Islet of Langerhans (tissue), 1 donor: Measurements from ENCODE around the gene KRT79.
"Not testable (repeated sequence)": the region's sequence is repeated elsewhere in the genome, so short reads cannot be mapped to it uniquely, and the experiment has no call there.

Experiments used
- FAIRE-seq: peaks from one replicate; lab custom pipeline; 2011; peaks lifted over from hg19 to GRCh38; lab: Jason Lieb, UNC

KRT79 gene

DNA sequence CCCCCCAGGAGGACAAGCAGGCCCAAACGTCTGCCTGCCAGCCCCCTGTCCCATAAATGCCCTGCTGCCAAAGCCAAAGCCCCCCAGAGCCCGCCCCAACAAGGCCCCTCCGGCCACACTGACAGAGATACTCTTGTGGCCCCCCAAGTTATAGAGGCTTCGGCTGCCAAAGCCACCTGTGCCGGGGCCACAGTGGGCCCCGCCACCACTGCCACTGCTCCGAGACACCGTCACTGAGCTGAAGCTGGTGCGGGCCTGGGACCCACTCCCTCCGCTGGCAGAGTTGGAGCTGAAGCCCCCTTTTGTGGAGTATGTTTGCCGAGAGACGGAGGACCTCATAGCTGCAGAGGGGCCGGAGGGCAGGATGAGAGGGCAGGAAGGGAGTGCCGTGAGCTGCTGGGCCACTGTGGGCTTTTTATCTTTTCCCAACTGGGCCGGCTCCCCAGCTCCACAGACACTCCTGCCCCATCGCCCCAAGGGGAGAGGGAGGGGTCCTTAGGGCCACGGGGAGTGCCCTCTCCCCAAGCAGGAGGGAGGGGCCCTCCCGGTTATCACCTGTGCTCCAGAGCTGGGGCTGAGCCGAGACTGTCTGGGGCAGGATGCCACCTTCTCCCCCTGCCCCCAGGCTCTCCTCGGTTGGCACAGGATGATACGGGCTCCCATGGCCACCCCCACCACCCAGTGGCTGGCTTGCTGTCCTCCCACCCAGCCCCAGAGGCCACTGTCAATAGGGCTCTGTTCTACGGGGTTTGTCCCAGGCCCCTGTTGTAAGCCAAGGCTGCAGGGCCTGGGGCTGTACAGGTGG, at the start of gene KRT79:
TSS of gene KRT79 (minus strand) at position 390 of the 805 bp plus-strand sequence. CDS start at position 339, 51 bp downstream.
- FAIRE-seq: no peak

DNA sequence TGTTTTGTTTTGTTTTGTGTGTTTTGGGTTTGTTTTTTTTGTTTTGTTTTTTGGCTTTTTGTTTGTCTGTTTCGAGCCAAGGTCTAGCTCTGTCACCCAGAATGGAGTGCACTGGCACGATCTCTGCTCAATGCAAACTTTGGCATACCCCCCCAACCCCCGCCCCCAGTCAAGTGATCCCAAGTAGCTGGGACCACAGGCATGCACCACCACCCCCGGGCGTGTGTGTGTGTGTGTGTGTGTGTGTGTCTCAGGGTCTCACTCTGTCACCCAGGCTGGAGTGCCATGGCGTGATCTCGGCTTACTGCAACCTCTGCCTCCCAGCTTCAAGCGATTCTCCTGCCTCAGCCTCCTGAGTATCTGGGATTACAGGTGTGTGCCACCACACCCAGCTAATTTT, 46.4 kb upstream of the KRT79 start:
- FAIRE-seq: not testable (repeated sequence)

DNA sequence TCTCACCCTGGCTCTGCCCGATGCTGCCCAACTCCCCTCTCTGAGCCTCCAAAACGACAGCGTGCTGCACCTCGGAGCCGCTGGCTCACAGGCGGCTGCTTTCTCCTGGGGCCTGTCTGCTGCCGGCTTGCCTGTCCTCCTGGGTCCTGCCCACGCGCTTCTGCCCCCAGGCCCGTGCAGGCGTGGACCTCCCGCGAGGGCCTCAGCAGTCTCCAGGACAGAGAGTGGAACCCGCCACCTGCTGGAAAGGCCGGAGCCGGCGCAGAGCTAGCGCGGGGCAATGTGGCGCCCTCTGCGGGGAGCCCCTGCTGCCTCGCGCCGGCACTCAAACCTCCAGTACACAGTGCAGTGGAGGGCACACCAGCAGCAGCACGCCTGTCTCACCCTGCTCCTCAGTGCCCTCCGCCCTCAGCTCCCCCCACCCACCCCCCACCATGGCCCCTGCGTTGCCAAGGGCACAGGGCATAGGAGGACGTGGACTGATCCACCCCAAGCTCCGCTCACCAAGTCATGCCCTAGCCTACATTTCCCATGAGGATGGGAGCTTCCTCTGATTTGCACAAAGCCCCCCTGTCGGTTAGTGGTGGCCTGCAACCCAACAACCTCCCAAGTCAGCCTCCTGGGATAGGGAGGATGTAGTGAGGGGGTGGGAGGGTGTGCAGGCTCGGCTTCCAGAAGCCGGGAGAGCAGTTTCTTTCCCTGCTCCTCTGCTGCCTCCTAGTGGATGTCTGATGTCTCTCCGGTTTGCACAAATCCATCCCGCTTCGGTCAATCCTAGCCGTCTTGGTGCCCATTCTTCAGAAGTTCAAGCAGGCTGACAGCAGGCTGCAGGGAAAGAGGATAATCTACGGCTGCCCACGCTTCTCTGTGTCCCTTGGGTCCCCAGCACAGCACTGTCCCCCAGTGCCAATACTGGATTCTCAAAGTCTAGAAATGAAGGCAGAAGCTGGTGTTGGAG, 45.6 kb upstream of the KRT79 start:
- no peak for FAIRE-seq

DNA sequence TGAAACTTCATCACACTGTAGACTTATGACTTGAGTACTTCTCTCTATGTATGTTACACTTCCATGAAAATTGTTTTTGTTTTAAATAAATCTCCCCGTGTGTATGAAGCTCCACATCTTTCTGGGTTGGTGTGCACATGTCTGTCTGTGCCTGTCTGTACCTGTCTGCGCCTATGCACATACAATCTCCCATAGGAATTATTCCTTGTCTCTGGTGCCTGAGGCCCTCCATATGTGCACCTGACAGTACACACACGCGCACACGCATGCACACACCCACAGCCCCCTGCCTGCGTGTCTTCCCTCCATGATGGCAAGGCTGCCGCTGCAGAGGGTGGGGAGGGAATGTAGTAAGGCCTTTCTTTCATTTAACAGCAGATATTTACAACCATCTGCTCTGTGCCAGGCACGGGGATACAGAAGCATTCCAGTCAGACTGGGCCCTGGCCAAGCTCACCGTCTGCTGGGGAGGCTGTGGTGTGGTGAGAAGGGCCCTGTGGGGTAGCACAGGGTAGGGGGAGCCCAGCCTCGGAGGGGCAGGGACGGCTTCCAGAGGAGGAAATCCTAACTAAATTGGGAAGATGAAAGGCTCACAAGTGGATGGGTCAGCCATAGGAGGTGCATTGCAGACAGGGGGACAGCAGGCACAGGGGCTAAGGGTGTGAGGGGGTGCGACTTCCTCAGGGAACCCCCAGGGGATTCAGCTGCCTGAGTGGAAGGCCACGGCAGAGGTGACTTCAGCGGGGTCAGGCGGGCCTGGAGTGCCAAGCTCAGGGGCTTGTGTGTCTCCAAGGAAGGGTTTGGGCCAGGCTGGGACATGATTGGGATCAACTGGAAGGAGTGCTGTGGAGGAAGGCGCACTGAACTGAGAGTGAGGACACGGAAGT, 44.6 kb upstream of the KRT79 start:
- FAIRE-seq: no peak

DNA sequence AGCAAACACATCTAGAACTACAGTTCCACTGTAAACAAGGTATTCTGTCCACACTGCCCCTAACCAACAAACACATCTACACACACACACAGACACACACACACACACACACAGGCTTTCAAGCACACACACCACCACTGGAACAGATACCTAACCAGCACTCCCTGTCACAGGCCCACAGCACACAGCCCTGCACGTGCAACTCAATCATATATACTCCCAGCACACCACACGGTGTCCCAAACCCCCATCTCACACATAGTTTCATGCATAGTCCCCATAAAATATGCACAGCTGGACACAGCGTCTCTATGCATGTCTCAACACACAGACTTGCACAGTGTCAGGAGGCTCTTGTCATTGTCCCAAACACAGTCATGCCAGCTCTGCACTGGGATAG, 43.1 kb upstream of the KRT79 start:
- FAIRE-seq: no peak

DNA sequence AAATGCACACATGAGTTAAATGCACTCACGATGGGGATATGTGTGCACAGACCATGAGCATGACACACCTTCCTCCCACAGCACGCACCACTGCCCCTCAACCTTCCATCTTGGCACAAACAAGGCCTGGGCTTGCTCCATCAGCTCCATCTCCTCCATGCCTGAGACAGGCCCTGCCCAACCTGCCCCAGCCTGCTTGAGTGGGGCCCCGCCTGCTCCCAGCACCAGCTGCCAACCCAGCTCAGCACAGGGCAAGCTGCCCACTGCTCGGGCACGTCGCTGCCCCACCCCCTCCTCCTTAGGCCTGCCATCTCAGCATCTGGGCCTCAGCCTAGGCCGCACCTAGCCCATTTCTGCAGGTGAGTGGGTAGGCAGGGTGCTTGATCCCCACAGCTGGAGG, 42.3 kb upstream of the KRT79 start:
- FAIRE-seq: no peak

DNA sequence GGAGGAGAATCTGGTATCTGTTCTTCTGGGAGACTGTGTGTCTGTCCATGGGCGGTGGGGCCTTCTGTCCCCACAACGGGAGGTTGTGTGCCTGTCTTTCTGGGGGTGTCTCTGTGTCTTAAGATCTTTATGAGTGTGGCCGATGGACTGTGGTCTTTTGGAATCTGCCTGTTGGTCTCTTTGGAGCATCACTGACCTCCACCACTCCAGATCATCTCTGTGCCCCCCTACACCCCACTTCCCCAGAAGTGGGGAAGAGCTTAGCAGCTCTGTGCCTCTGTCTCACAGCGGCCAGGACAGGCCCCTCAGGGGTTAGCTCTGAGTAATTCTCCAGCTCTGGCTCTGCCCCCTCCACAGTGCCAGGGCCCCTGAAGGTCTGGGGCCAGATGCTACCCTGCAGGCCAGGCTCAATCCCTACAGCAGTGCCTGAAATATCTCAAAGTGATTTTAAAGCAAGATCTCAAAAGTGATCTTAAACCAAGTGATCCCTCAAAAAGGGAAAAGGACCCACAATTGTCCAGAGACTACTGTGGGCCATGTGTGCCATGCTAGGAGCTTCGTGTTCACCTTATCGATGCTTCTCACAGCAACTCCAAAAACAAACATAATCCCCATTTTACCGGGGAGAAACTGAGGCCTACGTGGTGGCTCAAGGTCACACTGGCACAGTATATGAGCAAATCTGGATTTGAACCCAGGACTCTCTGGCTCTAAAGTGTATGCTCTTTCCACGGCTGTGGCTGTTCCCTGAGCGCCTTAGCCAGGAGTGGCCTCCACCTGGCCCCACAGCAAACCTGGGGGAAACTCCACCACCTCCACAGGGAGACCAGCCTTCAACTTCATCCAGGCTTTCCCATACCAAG, 40.7 kb upstream of the KRT79 start:
- no peak for FAIRE-seq

DNA sequence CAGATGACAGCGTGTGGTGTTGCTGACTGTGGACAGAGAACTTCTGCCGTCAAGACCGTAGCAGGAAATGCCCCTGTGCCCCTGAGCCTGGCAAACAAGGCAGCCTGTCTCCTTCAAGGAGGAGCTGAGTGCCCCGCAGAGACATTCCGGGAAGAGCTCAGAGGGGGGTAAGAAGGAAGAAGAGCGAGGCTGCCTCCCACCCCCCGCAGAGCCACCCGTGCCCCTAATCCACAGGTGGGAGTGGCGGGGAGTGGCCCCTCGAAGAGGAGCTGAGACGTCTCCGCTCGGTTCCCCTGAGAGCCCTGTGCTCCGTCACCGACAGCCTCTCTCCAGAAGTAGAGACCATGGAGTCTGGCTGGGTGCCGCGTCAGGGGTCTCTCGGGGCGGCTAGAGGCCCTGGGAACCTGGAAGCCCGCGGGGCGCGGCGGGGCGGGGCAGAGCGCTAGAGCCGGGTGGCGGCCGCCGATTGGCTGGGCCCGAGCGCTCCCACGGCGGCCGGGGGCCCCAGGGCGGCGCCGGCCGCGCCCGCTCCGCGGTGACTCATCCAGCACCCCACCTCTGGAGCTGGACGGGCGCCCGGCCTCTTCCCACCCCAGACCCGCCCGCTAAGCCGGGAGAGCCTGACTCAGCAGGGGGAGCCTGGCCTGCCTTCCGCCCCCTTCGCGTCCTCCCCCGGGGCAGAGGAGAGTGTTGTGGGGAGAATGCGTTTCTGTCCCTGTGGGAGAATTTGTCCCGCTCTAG, 39.9 kb upstream of the KRT79 start:
- FAIRE-seq: no peak

DNA sequence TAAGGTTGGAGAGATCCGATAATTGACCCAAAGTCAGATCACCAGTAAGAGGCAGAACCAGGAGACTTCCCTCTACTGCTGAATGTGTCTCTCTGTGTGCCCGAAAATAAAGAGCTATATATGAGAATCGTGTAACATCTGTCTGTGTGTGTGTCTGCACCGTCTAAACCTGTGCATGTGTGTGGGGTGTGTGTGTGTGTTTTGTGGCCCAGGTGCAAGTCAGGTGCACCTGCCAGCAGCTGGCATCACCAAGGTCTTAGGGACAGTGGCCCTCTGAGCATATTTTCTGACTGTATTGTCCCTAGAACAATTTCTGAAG, 39.4 kb upstream of the KRT79 start:
- FAIRE-seq: no peak

DNA sequence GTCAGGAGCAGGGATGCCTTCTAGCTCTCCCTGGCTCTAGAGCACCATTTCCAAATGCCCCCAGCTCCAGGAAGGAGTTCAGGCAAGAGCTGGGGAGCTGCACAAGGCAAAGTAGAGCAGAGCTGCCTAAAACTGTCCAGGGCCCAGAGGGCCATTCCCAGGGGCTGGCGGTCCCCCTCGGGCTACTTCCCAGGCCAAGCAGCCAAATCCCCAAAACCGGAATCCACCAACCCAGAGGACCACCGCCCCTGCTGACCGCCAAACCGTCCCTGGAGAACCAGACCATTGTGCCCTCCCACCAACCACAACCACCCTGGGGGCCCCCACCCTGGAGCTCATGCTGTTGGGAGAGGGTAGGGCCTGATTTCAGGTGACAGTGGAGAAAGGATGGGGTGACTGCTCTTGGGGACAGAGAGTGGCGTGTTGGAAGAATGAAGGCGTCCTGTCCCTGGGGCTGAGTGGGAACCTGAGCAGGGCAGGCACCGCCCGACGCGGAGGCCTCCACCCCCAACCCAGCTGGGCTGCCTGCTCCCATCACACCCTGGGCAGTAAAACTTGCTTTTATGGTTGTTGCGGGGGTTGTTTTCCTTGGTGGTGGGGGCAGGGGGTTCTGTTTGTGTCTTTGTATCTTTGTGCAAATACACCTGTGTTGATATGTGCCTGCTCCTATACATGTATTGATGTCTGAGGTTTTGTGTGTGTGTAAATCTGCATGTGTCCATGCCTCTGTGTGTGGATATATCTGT, 38.7 kb upstream of the KRT79 start:
- FAIRE-seq: no peak

DNA sequence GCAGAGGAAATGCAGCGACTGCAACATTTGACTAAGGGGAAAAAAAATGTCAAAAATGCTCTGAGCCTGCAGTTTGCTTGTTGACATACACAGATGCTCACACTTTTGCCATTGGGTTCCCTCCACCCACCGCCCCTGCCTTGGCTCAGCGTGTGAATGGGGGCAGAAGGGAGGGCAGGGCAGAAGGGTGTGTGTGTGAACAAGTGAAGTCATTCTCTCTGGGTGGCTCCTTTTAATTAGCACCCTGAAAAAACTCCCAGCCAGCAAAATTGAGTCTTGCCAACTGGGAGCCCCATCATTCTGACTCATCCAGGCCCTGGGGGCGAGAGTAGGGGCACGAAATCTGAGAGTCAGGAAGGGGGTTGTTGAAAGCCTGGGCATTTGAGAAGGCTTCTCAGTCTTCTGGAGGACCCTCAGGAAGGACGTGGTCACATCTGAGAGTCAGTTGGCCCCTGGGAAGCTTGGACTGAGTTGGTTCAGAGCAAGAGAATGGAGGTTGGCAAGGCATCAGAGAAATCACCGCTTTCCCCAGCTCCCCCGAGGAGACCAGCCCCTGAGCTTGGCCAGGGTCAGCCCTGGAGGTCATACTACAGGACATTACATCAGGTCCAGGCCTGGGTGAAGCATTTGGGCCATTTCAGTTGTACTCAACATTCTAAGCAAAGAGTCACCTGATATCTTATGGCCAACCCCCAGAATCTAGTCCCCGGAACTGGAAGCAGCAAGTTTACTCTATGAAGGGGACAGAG, 37.4 kb upstream of the KRT79 start:
- no peak for FAIRE-seq

DNA sequence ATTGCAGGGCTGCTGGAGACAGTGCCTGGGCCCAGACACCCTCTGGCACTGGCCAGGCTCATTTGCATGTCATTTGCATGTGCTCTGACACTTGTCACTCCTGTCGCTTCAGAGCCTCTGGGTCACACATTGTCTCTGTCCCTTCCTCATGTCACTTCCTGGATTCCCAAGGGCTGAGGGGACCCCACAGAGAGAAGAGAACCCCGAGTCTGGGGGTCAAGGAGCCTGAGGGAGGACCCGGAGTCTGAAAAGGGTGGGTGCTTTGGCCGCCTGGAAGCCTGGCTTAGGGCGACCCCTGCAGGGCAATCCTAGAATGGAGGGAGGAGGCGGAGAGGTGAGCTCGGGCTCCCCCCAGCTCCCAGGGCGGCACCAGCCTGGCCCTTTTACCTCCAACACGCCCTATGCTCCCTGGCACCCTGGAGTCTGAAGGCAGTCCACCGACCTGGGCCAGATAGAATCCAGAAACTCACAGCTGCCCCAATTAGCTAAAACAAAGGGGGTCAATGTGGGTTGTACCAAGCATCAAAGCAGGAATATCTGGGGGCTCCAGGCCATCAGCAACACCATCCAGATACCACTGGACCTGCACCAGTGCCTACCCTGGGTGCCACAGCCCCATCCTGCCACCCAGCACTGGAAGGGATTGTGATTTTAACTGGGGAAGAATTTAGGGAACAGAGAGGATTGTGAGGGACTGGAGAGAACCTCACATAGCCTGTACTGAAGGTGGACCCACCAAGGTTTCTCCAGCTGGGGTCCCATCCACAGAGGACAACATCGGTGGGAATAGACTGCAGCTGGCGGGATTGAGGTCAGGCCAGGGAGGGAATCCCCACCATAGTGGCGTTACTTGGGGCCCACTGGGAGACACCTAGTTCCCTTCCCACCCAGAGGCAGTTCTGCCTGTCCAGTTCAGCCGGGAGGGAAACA, 36.5 kb upstream of the KRT79 start:
- FAIRE-seq: no peak

DNA sequence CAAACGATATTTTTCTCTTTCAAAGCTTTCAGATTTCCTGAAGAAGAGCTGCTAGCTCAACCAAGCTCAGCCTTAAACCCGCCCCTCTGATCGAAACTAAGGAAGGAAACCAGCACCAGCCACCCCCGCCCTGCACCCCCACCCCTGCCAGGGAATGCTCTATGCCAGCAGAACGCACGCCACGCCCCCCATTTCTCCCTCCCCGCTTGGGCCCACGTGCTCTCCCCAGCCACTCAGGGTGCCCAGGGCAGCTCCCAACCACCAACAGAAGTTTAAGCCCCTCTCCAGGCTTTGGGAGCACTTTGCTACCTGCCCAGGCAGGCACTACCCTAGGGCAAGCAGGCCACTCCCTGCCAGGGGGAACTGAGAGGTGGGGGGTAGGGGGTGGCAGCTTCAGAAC, 33.5 kb upstream of the KRT79 start:
- no peak for FAIRE-seq

DNA sequence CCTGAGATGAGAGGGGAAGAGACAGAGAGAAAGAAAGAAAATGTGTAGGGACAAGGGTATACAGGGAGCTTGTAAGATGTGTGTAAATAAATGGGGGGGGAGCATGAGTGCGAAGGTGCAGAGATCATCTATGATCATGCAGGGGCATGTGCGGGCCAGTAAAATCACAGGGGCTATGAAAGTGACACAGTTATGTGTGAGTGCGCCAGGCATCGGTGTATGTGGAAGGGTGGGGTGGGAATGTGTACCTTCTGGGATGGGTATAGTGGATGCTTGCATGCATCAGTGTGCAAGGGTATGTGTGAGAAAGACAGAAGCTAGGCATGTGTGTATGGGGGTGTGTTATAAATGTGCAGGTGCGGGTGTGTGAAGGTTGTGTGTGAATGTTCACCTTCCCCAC, 33.0 kb upstream of the KRT79 start:
- no peak for FAIRE-seq

DNA sequence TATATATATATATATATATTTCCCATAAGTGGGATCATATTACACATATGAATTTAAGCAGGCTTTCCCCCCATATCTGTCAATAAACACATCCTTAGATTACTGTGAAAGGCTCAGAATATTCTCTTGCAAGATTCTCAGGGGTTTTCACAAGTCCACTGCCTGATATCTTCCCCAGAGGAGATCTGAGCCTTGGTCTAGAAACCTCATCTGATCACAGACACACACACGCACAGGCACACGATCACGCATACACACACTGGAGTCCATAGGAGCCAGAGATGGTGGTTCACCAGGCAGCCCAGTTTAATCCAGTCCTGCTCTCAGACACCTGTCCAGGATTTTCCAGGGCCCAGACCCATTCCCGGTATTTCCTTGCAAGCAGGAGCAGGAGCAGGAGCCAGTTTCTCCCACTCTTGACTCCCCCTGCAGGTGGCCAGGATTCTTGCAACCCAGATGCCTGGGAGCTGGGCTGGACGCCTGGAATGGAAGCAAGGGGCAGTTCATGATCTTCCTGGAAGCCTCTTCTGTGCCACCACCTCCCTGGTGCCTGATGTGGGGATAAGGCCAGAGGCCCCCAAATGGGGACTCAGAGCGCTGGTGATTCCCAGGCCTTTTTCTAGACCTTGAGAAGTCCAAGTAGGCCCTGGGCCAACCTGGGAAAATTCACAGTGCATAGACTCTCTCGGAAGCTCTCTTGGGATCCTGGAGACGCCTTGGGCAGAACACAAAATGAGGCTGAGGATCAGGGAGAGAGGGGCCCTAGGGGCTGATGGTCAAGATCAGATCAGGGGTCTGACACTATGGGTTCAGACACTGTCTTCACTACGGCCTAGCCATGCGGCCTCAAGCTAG, 31.2 kb upstream of the KRT79 start:
- no peak for FAIRE-seq

DNA sequence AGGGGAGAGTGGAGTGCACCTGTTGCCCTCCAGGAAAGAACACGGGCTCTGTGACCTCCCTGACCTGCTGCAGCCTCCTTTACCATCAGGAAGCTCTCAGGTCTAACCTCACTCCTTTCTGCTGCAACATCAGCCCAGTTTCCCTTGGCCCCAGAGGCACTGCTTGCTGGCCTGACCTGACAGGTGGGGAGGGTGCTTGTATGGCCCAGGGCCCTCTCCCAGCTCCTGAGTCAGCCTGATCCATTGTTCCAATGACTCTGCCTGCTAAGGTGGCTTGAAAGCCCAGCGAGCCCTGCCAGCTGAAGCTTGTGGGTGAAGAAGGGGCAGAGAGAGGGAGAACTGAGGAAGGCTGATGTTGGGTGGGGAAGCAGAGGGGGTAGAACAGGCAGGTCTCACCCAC, 27.9 kb upstream of the KRT79 start:
- no peak for FAIRE-seq

DNA sequence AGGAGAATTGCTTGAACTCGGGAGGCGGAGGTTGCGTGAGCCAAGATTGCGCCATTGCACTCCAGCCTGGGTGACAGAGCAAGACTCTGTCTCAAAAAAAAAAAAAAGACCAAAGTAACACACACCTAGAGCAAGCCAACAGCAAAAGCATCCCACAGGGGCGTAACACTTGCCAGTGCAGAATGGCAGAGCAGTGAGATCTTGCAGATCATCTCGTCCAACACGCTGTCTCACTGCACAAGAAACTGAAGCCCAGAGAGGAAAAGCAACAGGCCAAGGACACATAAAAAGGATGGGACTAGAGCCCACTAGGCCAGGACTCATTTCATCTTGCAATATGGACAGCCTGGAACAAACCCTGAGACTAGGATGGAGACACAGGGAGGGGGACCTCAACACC, 27.4 kb upstream of the KRT79 start:
- no peak for FAIRE-seq
